Hippocampal formation (tissue), 2 donors: ENCODE measurements around the gene OMD.
A peak's percentile ranks its signal among the peaks of the same experiment; 100 is the strongest.

Experiments used
- DNase-seq, 2 donors: peaks; one replicate each; lab custom pipeline; 2025; lab: John Stamatoyannopoulos, UW

Gene OMD, protein sequence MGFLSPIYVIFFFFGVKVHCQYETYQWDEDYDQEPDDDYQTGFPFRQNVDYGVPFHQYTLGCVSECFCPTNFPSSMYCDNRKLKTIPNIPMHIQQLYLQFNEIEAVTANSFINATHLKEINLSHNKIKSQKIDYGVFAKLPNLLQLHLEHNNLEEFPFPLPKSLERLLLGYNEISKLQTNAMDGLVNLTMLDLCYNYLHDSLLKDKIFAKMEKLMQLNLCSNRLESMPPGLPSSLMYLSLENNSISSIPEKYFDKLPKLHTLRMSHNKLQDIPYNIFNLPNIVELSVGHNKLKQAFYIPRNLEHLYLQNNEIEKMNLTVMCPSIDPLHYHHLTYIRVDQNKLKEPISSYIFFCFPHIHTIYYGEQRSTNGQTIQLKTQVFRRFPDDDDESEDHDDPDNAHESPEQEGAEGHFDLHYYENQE

DNA sequence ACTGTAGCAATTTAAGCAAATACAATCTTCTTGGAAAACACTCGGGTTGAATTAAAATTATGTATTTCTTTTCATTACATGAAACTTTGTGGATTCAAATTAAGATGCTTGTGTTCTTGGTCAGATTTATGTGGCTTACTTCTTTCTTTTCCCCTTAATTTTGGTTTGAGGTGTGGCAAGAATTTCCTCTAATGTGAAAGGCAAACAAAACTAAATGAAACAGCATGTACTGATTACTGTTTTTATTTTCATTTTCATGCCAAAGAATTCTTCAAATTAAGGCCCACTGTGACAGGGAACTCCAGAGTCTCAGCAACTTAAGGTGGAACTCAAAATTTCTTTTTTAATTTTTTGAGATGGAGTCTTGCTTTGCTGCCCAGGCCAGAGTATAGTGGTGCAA lies at the start of gene OMD:
Gene OMD, minus strand, starts transcription at position 132 of the 400 bp plus-strand sequence. CDS start 6,913 bp downstream, outside the sequence.
- DNase-seq, result no peak

DNA sequence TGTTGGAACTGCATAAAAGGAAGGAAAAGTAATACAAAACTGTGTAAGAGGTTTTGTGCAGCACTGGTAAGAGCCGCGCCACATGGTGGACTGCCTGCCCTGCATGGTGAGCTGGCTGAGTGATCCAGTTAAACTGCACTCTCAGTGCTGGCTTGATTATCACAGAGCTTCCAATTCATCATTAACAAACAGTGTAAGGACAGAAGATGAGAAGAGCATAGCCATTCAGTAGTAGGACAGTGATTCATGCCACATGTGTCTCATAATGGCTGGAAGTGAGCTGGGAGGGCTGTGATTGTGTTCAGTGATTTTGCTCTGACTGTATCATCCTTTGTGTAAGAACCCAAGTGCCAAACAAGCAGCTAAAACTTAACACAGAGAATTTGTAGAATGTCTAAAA lies 43.9 kb upstream of the OMD start:
- DNase-seq, result peak in 1 of 2 donors; percentile 32

DNA sequence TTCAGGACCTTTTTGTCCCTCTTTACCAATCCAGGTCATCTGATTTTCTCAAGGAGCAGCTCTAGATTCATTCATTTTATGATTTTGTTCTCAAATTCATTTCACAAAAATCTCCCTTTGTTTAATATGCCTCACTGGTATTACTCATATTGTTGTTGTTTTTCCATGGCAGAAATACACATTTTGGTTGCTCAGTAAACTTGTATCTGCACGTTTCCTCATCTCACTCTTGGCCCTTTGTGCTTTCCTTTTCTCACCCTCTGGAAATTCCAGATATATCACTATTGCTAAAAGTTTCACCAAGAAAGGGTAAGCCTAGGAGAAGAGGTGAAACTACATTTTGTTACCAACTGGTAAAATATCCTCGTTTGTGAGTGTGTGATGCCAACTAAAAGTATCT lies 43.2 kb upstream of the OMD start:
- DNase-seq, result no peak

DNA sequence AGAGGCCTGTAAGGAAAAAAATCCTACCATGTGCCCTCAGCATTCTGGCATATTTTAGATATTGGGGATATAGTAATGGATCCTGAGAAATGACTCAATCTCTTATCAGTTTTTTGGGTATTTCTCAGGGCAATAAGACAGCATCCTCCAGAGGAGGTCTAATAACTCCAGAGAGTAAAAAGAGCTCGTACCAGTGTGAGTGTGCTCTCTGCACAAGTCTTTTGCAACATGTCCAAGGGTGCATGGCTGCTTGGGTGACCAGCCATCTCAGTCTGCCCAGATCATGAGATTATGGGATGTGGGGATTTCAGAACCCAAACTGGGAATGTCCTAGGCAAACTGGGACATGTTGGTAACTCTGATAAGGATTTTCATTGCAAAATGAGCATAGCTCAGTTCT lies 42.8 kb upstream of the OMD start:
- no peak for DNase-seq

DNA sequence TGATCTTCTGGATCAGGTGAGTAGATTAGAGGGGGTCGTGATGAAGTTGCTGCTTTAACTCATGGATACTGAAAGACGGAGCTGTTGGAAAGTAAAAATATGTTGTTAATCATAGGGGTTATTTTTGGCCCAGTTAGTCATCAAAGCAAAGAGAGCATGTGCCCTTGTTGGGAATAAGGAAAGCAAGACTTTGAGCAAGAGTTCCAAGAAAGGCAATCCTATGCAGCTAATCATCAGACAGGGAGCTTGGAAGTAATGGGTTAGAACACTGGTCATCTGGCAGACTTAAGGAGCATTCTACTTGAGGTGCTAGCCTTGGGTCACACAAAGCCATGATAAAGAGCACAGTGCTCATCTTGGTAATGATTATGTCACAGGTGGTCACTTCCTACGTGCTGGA lies 39.7 kb upstream of the OMD start:
- no peak for DNase-seq

DNA sequence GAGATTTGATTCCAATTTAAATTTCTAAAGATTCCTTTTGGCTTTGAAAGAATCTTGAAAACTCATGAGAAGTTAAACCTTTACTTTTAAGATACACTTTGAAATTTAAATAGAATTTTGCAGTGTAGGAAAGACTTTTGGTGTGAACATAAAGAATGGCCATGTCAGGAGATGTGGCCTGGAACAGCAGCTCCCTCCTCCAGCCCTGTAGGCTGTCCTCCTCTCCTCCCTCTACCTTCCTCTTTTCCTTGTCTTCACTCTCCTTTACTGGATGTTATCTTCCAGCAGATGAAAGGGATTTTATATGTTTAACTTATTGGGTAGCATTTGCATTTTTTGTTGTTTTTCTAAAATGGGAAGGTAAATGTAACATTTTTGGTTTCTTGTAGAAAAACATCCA lies 39.1 kb upstream of the OMD start:
- no peak for DNase-seq

DNA sequence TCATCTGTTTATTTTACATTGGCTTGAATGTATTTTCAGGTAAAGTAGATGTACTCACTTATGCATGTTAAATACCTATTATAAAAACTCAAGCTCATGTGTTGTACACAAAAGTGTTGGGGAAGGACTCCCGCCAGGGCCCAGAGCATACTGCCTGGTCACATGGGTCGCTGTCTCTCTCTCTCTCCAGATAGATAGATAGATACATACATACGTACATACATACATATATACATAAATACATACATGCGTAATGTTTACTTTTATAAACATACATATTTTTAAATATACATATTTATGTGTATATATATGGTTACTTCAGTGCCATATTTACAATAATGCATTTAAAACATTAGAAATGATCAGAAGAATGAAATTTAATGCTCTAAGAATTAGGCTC lies 33.3 kb upstream of the OMD start:
- no peak for DNase-seq

DNA sequence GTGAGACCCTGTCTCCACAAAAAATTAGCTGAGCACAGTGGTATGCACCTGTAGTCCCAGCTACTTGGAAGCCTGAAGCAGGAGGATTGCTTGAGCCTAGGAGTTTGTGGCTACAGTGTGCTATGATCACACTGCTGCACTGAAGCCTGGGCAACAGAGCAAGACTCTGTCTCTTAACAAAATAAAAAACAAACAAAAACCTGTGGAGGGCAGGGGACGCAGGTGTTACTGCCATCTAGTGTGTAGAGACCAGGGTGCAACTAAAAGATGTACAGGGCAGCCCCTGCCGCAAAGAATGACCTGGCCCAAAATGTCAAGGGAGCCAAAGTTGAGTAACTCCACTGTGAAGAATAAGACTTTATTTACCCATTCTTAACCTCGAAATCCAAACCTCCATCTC lies 30.9 kb upstream of the OMD start:
- no peak for DNase-seq

DNA sequence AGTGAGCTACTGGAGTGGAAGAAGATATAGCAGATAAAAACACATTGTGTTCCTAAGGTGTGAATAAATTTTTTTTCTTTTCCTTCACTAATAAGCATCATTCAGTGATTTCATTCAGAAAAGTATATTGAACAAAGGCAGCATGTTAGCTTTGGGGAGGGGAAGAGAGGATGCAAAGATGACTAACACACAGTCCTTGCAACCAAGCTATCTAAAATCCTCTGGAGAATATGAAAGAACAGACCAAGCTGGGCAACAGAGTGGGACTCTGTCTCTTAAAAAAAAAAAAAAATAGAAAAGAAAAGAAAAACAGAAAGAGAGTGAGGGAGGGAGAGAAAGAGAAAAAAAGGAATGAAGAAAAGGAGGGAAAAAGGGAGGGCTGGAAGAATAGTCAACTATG lies 22.3 kb upstream of the OMD start:
- no peak for DNase-seq

DNA sequence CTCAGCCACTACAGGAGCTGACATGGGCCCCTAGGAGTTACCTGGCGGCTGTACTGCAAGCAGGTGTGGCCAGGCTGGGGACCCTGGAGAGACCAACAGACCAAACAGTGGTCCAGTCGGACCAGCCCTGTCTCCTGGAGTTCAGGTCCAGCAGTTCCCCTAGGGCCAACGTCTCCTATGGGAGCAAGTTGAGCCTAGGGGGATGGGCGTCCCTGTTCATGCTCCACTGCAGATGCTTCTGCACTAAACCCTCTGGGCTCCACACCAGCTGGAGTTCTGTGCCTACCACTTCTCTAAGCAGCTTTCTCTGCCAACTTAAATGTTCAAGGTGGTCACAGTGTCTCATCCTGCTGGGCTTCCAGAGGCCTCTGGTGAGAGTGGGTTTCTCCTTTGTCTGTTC lies 20.6 kb upstream of the OMD start:
- DNase-seq, result no peak

DNA sequence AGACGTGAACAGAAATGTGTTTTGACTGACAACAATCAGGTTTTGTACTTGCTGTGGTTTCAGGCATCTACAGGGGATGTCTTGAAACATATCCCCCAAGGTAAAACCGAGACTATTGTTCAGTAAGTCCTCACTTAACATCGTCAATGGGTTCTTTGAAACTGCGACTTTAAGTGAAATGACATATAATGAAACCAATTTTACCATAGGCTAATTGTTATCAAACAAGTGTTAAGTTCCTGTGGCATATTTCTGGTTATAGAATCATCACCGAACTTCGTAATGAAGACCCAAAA lies 16.4 kb upstream of the OMD start:
- DNase-seq, result no peak

DNA sequence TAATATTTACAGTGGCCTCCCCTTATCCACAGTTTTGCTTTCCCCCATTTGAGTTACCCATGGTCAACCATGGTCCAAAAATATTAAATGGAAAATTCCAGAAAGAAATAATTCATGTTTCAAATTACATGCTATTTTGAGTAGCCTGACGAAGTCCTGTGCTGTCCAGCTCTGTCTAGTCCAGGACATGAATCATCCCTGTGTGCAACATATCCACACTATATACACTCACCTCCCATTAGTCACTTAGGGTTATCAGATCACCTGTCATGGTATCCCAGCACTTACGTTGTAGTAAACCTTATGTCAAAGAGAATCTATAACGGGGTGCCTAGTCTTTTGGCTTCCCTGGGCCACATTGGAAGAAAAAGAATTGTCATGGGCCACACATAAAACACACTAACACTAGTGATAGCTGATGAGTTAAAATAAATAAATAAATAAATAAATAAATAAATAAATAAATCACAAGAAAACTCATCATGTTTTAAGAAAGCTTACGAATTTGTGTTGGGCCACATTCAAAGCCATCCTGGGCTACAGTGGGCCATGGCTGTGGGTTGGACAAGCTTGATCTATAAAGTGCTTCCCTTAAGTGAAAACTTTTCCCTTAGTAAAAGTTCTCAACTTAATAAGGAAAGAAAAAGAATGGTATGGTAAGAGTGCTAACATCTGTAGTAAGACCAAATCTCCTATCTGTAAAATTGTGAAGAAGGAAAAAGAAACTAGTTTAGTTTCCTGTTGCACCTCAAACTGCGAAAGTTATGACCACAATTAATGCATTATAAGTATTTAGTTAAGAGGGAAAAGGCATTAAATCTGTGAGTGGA lies 15.9 kb upstream of the OMD start:
- DNase-seq, result no peak

DNA sequence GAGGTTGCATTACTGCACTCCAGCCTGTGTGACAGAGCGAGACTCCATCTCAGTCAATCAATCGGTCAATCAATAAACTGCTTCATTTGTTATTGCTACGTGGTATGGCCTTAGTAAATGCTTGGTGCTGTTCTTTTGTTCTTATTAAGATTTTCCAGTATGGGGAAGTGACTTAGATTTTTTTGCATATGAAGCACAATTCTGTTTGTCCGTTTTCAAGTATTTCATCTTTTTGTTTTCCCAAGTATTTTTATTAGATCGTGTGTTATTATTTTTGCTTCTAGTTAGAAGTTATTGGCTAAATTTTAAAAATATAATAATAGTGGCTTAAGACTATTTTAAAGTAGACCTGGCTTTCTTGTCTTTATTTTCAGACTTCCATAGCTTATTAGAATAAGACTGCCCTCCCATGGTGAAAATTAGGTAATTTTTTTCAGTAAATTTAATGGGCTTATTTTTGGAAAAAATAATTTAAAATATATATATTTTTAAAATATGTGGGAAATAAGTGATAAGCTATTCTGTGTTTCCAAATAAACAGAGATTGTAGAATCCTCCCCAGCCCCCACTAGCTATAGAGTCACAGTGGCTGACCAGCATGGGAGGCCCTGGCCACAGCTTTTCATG lies 14.7 kb upstream of the OMD start:
- no peak for DNase-seq

DNA sequence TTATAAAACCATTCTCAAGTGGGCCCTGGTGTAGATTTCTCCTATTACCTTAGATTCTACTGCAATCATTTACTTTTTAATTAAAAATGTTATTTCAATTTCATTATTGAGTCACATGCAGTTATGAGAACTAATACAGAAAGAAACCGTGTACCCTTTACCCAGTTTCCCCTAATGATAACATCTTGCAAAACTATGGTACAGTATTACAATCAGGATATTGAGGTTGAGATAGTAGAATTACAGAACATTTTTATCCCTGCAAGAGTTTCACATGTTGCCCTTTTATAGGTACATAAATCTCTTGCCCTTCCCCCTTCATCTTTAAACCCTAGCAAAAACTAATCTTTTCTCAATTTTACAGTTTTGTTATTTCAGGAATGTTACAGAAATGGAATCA lies 11.0 kb upstream of the OMD start:
- DNase-seq, result no peak

DNA sequence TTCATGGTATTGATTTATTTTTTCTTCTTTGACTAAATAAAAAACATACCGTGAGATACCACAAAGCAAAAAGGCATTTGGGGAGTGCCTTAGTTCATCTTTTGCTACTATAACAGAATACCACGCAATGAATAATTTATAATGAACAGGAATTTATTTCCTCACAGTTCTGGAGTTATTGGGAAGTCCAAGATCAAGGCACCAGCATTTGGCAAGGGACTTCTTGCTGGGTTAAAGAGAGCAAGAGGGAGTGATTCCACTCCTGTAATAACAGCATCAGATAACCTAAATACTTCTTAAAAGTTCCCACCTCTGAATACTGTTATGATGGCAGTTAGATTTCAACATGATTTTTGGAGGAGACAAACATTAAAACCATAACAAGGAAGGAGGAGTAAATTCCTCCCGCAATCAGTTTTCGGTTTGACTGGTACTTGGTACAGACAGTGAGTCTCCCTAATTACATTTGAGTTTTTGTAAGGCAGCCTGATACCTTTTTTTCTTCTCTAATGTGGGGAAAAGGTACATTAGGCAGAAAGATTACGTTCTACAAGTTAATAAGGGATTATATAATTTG lies 8.8 kb upstream of the OMD start:
- no peak for DNase-seq

DNA sequence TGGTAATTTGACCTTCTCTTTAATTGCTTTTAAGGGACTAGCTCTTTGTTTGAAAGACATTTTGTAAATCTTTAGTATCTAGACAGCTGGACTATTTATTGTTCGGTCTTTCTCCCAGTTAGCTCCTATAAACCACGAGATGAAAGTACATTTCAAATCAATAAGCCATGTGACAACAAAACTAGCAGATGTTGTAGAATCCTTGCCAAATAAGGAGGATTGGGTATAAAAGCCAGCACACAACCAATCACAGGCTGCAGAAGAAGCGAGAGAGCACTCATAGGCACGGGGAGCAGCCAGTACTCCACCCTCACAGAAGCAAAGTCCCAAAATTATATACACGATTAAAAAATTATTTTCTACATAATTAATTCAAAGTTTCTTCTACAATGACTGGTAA lies 8.1 kb upstream of the OMD start:
- DNase-seq, result peak in 1 of 2 donors; percentile 1

DNA sequence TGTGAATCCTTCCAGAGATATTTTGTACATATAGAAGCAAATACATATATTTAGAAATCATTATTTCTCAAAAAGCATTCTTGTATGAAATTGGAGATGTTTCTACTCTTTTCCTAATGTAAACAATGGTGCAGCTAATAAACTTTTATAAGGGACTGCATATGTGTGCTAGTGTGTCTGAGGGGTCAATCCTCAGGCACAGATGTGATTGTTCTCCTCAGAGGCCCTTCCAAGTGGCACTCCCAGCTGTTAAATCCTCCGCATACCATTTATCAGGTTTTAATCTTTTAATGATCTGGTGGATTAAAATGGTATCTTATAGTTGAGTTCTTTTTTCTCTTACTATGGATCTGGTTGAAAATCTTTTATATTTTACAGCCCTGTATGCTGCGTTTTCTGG lies 5.6 kb upstream of the OMD start:
- DNase-seq, result no peak

DNA sequence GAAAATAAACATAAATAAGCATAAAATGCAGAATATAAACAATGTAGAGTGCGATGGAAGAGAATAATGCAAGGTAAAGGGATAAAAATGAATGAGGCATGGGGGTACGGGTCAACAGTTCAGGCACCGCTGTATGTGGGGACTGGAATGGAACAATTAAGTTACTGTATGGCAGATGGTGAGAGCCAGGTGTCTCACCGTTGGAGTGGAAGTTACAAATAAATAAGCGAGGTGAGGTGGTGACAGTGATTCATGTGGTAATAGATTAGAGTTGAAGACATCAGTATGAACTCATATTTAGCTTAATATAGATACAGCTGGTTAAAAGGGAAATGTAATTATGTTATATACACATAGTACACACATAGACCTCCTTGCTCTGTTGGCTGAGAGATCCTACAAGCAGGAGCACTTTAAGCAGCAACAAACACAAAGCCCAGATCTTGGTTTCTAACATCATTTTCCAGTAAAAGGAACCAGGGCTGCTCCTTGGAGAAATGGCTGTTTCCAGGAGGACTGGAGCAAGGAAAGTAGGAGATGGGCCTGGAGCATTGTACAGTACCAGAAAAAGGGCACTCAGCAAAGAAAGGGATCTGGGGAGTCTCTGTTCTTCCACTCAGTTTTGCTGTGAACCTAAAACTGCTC lies 2.4 kb upstream of the OMD start:
- no peak for DNase-seq

DNA sequence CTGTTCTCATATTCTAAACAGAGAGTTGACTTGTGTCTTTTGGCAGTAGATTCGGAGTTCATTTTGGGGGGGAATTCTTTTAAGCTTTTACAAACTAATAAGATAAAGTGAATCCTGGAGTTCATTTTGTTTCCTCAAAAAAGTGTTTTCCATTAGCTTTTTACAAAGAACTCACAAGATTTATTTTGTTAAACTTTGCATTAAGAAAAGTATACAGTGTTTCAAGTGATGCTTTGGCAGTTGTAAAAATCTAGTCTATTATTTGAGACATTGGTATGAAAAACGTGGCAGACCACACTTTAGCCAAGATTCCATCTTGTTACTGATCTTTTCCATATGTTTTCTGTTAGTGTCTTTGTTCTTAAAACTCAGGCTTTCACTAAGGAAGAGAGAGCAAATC lies 1.2 kb upstream of the OMD start:
- DNase-seq, result no peak

DNA sequence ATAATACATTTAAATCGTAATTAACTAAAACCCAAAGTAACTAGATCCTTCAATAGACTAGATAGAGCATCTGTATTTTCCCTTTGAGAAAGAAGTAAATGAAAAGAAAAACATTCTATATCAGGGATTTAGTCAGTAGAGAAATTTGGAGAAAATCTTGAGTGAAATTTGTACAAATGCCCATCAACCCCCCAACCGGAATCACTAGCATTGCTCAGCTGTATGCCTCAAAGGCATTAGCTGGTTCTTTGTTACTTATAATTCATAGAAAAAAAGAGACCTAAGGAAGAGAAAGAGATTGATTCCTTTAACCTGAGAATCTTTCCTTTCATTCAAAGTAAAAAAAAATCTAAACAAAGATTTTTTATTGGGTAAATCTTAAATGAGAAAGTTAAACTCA lies 659 bp downstream of the OMD start:
- no peak for DNase-seq

DNA sequence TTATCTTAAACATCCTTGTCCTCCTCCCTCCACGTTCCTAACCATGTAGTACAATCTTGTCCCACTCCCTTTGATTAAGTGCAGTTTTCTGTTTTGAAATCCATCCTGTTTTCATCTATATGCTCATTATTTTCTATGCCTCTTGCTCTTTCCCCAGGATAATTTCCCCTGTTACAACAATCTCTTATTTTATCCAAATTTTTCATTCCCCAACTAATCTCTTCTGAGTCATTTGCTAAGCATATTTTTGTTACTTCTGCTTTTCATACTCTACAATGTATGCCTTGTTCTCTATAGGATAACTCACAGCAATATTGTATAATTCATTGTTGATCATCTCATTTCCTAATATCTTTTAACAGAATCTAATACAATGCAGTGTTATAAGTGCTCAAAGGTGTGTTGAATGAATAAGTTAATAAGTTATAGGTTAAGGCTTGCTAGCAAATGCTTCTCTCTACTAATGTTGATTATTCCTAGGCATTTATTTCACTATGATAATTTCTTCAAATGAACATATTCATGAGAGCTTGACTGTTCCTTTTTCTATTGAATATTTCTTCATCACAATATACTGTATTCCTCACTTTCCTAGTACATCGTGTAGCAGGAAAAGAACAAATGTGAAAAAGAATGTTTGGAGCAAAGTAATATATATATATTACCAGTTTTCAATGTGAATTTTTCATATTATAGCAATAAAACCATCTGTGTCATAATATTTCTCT lies 1.5 kb downstream of the OMD start:
- no peak for DNase-seq

DNA sequence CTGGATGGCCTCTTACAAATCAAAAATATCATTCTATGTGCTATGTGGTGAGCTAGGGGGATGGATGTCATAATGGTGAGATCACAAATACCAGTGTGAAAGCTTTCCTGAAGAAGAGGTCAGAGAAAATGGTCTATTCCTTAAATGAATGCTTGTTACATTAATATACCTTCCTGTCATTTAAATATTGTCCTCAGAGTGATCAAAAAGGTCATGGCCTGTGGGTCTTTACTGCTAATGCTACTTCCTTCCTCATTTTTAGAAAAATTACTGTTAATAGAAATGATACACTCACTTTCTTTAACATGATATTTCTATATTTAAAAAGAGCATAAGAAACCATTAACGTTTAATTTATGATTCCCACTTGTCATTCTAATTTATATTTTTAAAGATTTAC lies 9.7 kb downstream of the OMD start:
- no peak for DNase-seq
